ENCODE results near the gene TEN1.

DNA sequence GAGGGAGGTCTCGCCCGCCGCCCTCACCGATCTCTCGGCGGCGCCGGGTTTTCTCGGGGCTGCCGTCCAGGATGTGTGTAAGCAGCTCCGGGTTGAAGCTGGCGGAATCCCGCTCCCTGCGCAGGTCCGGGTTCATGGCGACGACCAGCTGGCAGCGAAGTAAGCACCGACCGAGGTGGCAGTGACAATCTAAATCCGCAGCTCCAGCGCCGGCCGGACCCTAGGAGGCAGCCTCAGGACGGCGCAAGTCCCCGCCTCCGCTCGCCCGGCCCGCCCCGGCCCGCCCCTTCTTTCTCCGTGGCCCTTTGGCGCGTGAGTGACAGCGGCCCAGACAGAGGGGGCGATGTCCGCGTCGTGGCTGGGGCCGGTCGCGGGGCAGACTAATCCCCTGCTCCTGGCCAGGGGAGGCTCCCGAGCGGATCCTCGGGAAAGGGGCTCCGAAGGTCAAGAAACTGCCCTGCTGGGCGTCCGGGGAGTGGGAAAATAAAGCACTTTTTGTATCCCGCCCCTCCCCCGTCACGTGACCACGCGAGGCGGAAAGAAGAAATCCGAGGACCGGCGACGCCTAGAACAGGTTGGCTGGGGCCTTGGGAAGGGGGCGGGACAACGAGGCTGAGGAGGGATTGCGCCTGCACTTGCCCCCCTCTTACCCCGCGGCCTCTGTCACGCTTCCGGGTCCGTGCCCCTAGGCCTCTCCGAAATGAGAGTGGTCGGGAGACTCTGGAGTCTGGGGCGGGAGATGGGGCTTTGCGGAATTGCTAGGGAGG lies at the start of gene TEN1, which contains the start of gene ACOX1:
- TF ChIP-seq CTCF (IDR thresholded peaks at IDR 0.05) (peak; percentile 39), EZH2 (IDR thresholded peaks at IDR 0.05) (no peak)

Data from neural progenitor cell (in vitro differentiated cells).